Skin of body (tissue), 2 donors: ENCODE results near the gene LRP1. TPM values are rescaled to one million over a fixed set of nuclear protein-coding genes. Genes with fewer than 3 reads are reported as not detected.

Experiments
- DNase-seq: peaks from one replicate; lab custom pipeline; 2025; lab: John Stamatoyannopoulos, UW
- total RNA-seq: library from RNA; depleted of rRNA; stranded (reverse); fragments of >200 nt; gene quantifications from one replicate; pipeline ENCODE4 v1.2.3, GENCODE V29; 2014

Gene LRP1
- total RNA-seq, 1 donor from 2014 or later: 149 TPM

GRCh38 chr12:57209916-57210315, 81.6 kb downstream of the LRP1 start:
- DNase-seq: no peak

GRCh38 chr12:57210461-57210860, 82.2 kb downstream of the LRP1 start:
- no peak for DNase-seq

GRCh38 chr12:57210926-57211692, 82.8 kb downstream of the LRP1 start:
- DNase-seq: no peak

- DNase-seq: no peak
These were observed 83.8 kb downstream of the LRP1 start for GRCh38 chr12:57211791-57212700.

GRCh38 chr12:57212701-57213057, 84.4 kb downstream of the LRP1 start:
- DNase-seq: no peak

- peak; percentile 82 for DNase-seq
These were observed 84.9 kb downstream of the LRP1 start for GRCh38 chr12:57213058-57213715.

GRCh38 chr12:57213763-57214397, 85.6 kb downstream of the LRP1 start:
- DNase-seq: peak; percentile 55

DNA sequence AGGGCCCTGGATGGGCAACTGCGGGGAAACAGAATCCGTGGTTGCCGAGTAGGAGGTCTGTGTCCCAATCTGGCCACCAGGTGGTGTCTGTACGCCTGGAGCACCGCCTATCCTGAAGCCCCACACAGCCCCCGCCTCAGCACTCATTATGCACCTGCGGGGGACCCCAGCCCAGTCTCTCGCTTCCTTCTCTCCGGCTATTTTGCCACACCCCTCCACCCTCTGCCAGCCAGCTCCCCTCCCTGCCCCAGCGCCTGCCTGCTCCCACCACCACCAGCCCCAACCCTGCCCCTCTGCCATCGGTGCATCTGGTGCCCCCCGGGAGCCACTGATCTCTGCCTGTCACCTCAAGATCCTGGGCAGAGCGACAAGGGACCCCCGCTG, 86.1 kb downstream of the LRP1 start:
- DNase-seq: no peak

DNA sequence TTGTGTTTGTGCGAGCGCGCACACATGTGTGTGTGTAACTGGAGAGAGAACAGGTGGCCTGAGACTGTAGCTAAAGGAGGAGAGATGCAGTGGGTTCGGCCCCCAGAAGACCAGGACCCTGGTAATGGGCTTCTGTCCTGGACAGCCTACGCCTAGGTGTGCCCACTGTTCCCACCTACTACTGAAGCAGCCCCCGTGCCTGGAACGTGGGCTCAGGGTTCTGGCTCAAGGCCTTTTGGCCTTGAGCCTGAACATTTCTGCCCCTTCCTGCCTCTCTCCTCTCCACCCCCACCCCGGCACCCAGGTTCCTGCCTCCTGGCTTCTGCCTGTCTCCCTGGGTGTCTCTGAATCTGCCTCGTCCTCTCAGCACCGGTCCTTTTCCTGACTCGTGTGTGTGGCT, 86.8 kb downstream of the LRP1 start:
- DNase-seq: no peak

DNA sequence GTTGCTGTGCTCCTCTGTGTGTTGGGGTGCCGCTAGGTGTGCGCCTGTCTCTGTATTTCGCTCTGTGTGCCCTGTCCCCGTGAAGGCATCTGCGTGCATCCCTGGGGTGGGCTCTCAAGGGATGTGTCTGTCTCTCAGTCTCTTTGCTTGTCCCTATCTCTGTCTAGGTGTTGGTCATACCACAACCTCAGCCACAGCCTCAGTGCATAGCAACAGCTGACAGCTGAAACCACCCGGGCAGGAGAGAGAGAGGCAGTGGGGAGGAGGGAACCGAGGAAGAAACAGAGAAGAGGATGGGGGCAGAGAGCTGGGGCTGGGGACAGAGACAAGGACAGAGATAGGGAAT, 87.4 kb downstream of the LRP1 start:
- no peak for DNase-seq

DNA sequence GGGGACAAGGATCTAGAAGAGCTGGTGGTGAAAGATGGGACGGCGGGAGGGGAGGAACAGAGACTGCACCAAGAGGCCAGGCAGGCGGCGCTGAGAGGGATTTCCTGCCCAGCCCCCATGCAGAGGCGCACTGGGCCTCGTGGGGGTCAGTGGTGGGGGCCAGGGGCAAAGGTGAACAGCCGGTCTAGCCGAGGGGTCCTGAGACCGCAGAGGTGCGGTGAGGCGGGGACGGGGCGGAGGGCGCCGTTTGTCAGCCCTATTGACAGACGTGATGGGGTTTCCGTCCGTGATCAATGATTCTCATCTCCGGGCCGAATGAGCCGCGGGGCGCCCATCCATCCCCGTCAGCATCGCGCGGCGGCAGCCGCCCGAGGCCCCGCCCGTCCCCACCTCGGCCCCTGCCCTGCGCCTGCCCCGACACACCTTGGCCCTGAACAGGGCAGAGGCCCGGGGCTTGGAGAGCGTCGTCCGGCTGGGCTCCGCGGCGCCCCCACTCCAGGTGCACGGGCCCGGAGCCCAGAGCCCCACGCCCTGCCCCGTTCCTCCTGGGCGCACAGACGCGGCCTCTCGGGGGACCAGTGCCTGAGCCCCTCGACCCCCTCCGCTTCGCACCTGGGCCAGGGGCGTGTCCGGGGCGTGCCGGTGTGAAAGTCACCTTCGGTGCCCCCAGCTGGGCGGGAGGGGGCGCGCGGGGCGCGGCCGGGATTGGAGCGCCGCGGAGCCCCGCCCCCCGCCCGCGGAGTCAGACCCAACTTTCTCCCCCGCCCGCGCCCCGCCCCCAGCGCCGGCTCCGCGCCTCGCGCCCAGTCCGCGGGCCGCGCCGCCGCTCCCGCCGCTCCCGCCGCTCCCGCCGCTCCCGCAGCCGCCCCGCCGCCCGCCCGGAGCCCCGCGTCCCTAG, 88.0 kb downstream of the LRP1 start, which contains the start of gene NXPH4:
Gene NXPH4 (plus strand): TSS at position 781 of the 898 bp plus-strand sequence. CDS start 176 bp downstream, outside the sequence.
- no peak for DNase-seq

- no peak for DNase-seq
These were observed 88.9 kb downstream of the LRP1 start for GRCh38 chr12:57216921-57217879.

DNA sequence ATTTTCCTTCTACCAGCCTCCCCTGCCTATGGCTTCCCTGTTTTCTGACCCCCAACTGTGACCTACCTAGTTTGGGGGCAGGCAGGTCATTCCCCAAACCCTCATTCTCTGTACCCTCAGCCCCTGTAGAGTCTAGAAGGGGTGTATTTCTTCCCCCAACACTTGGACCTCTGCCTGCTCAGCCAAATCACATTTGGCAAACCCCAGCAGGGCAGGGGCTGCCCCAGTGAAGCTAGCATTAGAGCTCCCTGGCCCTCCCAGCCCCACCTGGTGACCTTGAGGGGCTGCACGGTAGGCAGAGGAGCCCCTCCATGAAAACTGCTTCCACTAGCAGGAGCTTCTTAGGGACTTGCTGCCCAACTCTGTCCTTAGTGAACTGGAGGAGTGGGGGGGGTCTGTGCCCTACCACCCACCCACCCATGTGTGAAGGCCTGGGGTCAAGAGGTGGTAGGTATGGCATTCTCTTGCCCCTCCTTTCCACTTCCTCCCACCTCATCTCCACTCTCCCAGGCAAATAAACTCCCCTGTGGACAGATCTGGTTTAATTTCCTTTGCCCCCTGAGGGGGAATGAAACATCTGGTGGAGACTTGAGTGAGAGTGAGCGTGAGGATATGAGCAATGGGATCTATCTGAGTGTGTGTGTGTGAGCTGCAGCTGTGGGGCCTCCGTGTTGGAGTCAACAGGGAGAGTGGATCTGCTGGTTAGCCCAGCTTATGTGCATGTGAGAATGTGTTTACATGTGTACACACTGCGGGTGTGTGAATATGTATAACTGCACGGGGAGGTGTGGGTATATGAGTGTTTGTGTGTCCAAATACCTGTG, 90.0 kb downstream of the LRP1 start:
- peak; percentile 55 for DNase-seq

GRCh38 chr12:57219205-57219992, 91.1 kb downstream of the LRP1 start:
- no peak for DNase-seq

DNA sequence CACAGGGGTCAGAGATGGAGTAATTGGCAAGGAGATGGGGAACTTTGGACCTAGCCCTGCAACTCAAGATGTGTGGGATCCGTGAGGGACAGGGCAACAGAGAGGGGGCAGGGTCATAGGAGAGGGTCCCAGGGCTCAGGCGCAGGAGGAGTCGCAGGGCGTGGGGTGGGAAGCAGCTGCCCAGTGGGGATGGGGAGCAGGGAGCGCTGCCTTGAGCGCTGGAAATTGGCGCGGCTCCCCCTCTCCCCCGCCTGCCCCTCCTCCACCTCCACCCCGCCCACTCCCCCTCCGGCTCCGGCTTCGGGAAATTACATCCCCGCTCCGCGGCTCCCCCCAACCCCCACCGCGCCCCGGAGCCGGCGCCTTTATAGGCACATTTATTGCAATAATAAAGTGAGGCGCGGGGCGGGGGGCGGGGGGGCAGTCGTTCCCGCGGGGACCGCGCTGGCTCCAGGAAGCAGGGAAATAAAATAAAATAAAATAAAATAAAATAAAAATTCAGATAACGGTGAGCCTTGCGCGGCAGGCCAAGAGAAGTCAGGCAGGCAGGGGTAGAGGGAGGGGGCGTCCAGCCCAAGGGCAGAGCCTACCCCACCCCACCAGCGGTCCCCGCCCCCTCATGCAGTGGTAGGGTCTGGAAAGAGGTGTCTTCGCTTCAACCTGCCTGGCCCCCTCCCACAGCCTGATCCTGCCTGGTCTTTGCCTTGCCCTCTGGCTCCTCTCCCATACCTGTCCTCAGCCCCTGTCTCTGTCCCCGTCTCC, 91.9 kb downstream of the LRP1 start:
- DNase-seq: no peak

- DNase-seq: no peak
These were observed 92.5 kb downstream of the LRP1 start for GRCh38 chr12:57220770-57221168.
